Breast epithelium (tissue), 4 donors: ENCODE data around the gene POU2AF3. TPM values are rescaled to one million over a fixed set of nuclear protein-coding genes. Genes with fewer than 3 reads are reported as not detected.

Experiments
- DNase-seq, 2 donors: peaks; one replicate each; pipeline ENCODE4 v3.0.0-alpha.2; 2019; ENCODE audit warnings: low spot score in 2 of 2
- H3K27ac ChIP-seq, 2 donors: fragments of 200-600 bp; sonication (generic) in 1 of 2; one replicate each; pipeline ENCODE4 v1.5.1; 2016 to 2019; ENCODE audit warnings: mild to moderate bottlenecking in 1 of 2
- H3K27me3 ChIP-seq, 2 donors: fragments of 200-600 bp; sonication (generic) in 1 of 2; one replicate each; pipeline versions ENCODE4 v1.5.1 to v1.6.0; 2017 to 2019; ENCODE audit warnings: control low read depth in 1 of 2, mild to moderate bottlenecking in 1 of 2
- H3K36me3 ChIP-seq: fragments of 200-600 bp; one replicate; pipeline ENCODE4 v1.5.1; 2019
- H3K4me1 ChIP-seq, 2 donors: fragments of 200-600 bp; sonication (generic); one replicate each; pipeline ENCODE4 v1.5.1; 2016 to 2019; ENCODE audit warnings: control low read depth in 1 of 2
- H3K4me3 ChIP-seq, 3 donors: fragments of 200-600 bp; sonication (generic); 1 replicate in 2 of 3; 2 replicates in 1 of 3; pipeline ENCODE4 v1.5.1; 2016 to 2019; ENCODE audit warnings: mild to moderate bottlenecking in 3 of 3, moderate library complexity in 2 of 3
- H3K9me3 ChIP-seq, 2 donors: fragments of 200-600 bp; sonication (generic) in 1 of 2; one replicate each; pipeline ENCODE4 v1.5.1; 2016 to 2019; ENCODE audit warnings: control low read depth in 1 of 2
- CTCF ChIP-seq, 3 donors: fragments of 450-650 bp; IDR thresholded peaks; one replicate each; pipeline ENCODE4 v1.5.1; 2016 to 2017; ENCODE audit warnings: antibody characterized with exemption in 3 of 3, mild to moderate bottlenecking in 3 of 3, moderate library complexity in 3 of 3
- POLR2A ChIP-seq: fragments of 450-650 bp; IDR thresholded peaks from one replicate; pipeline ENCODE4 v1.6.1; 2016; ENCODE audit warnings: antibody characterized with exemption, mild to moderate bottlenecking, moderate library complexity
- POLR2AphosphoS5 ChIP-seq, 3 donors: sonication (generic); formaldehyde crosslinking; IDR thresholded peaks; one replicate each; pipeline ENCODE4 v1.6.1; 2017; ENCODE audit warnings: antibody characterized with exemption in 3 of 3
- intact Hi-C: fragments of 100-400 bp; cut with DNase I; formaldehyde crosslinking; loops from one replicate; pipeline ENCODE4 v1.15.1; 2023; ENCODE audit warnings: low total_unique reads
- total RNA-seq, 3 donors: library from RNA; depleted of rRNA; stranded (reverse); fragments of >200 nt; gene quantifications; one replicate each; pipeline ENCODE4 v1.1.0, GENCODE V29; 2016

Gene POU2AF3
- total RNA-seq, 3 donors from 2014 or later: 1.4 to 3.6 (median 1.6) TPM

DNA sequence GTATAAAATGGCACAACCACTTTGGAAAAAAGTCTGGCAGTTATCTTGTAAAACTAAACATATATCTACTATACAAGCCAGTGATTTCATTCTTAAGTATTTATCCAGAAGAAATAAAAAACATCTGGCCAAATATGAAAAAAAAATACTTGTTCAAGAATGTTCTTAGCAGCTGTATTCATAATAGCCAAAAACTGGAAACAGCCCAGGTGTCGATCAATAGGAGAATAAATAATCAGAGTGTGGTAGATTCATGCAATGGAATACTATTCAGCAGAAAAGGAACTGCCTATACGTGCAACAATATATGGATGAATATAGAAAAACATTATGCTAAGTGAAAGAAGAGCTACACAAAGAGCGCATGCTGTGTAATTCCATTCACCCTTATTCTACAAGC is 44.0 kb downstream of the POU2AF3 start:
- Histone ChIP-seq H3K27ac (no peak overlapping the region), H3K4me1 (no peaks in the 10 kb centered on the region), H3K9me3 (no peaks in the 10 kb centered on the region)

GRCh38 chr11:111344032-111344431 is 45.7 kb downstream of the POU2AF3 start:
- Histone ChIP-seq H3K4me1 (no peaks in the 10 kb centered on the region), H3K9me3 (no peaks in the 10 kb centered on the region), H3K27ac (no peak overlapping the region), H3K36me3 (no peaks in the 10 kb centered on the region), H3K27me3 (no peaks in the 10 kb centered on the region), H3K4me3 (no peak overlapping the region)
- TF ChIP-seq POLR2AphosphoS5 (IDR thresholded peaks at IDR 0.05) (peak in 1 of 3 donors; percentile 49), CTCF (IDR thresholded peaks at IDR 0.05) (no peak)
- DNase-seq: no peak
- intact Hi-C loops: no loop called here

More for the DNA sequence above, 44.0 kb downstream of the POU2AF3 start:
- no peaks in the 10 kb centered on the region for H3K27me3 ChIP-seq
- intact Hi-C loops: no loop called here
- no peak for TF ChIP-seq POLR2AphosphoS5 (IDR thresholded peaks at IDR 0.05)
- no peak for TF ChIP-seq CTCF (IDR thresholded peaks at IDR 0.05)
- TF ChIP-seq POLR2A: no peak
- H3K36me3 ChIP-seq: no peaks in the 10 kb centered on the region
- no peak overlapping the region for H3K4me3 ChIP-seq
- DNase-seq: no peak

- Histone ChIP-seq H3K4me1 (no peaks in the 10 kb centered on the region), H3K27me3 (no peaks in the 10 kb centered on the region), H3K36me3 (no peaks in the 10 kb centered on the region), H3K4me3 (no peak overlapping the region), H3K27ac (peak overlapping the region; percentile 53 to 65), H3K9me3 (no peaks in the 10 kb centered on the region)
- DNase-seq: peak in 1 of 2 donors; percentile 62
- no peak for TF ChIP-seq CTCF (IDR thresholded peaks at IDR 0.05)
- no peak for TF ChIP-seq POLR2A
- TF ChIP-seq POLR2AphosphoS5 (IDR thresholded peaks at IDR 0.05): peak in 1 of 3 donors; percentile 41
- intact Hi-C loops: no loop called here
Observed at GRCh38 chr11:111347002-111347722, 48.8 kb downstream of the POU2AF3 start.

DNA sequence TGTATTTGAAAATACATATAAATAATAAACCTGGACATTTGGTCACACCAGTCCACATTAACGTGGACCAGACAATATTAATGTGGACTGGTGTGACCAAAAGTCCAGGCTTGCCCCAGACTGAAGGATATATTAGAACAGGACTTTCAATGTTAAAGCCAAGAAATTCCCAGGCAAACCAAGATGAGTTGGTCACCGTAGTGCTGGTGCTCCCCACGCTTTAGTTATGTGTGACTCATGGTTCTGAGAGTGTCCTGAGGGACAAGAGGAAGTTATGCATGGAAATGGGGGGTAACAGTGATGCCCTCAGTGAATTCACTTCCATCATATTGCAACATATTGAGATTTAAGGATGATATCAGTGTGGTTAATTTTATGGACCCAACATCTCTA is 49.4 kb downstream of the POU2AF3 start:
- no peak for TF ChIP-seq POLR2A
- TF ChIP-seq POLR2AphosphoS5 (IDR thresholded peaks at IDR 0.05): peak in 1 of 3 donors; percentile 2
- no peak for TF ChIP-seq CTCF (IDR thresholded peaks at IDR 0.05)
- intact Hi-C loops: no loop called here
- DNase-seq: no peak

DNA sequence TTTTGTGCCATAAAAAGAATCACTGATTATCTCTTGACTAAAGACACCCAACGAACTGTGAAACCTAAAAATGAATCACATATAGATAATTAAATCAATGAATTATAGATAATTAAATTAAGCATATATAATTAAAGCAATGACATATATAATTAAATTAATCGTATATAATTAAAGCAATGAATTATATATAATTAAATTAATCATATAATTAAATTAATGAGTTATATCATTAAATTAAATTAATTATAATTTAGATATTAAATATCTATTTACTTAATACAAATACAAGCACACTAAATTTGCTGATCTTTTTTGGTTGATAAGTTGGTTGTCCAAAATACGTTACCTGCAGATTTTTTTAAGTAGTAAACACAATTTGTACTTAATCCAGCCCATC is 49.8 kb downstream of the POU2AF3 start:
- TF ChIP-seq POLR2A (no peak), CTCF (IDR thresholded peaks at IDR 0.05) (no peak), POLR2AphosphoS5 (IDR thresholded peaks at IDR 0.05) (no peak)
- DNase-seq: no peak
- Histone ChIP-seq H3K27me3 (no peaks in the 10 kb centered on the region), H3K4me1 (no peaks in the 10 kb centered on the region), H3K27ac (no peak overlapping the region), H3K9me3 (no peaks in the 10 kb centered on the region), H3K4me3 (no peak overlapping the region), H3K36me3 (no peaks in the 10 kb centered on the region)
- intact Hi-C loops: no loop called here

More for the DNA sequence above, 49.4 kb downstream of the POU2AF3 start:
- Histone ChIP-seq H3K4me1 (no peaks in the 10 kb centered on the region), H3K27me3 (no peaks in the 10 kb centered on the region), H3K27ac (peak overlapping the region; percentile 53 to 65), H3K4me3 (no peak overlapping the region), H3K9me3 (no peaks in the 10 kb centered on the region), H3K36me3 (no peaks in the 10 kb centered on the region)
